ENCODE data around the gene MUC15.
"Not testable (repeated sequence)": the region's sequence is repeated elsewhere in the genome, so short reads cannot be mapped to it uniquely, and the experiment has no call there.

MUC15 gene

GRCh38 chr11:26571861-26572654 lies at the start of gene MUC15:
Gene MUC15, minus strand, starts transcription at chr11:26572263. Its CDS starts 5,169 bp downstream, at chr11:26567094.
- DNase-seq (ENCODE audit: low read depth in 2 of 2): no peak

- no peak for DNase-seq (ENCODE audit: low read depth in 2 of 2)
These were observed 49.1 kb upstream of the MUC15 start for GRCh38 chr11:26621132-26621531.

- no peak for DNase-seq (ENCODE audit: low read depth in 2 of 2)
These were observed 48.4 kb upstream of the MUC15 start for GRCh38 chr11:26620282-26621045.

GRCh38 chr11:26618441-26618840 lies 46.4 kb upstream of the MUC15 start:
- no peak for DNase-seq (ENCODE audit: low read depth in 2 of 2)

- no peak for DNase-seq (ENCODE audit: low read depth in 2 of 2)
These were observed 41.7 kb upstream of the MUC15 start for GRCh38 chr11:26613759-26614158.

- no peak for DNase-seq (ENCODE audit: low read depth in 2 of 2)
These were observed 36.6 kb upstream of the MUC15 start for GRCh38 chr11:26608507-26609146.

- no peak for DNase-seq (ENCODE audit: low read depth in 2 of 2)
These were observed 35.9 kb upstream of the MUC15 start for GRCh38 chr11:26607725-26608506.

- no peak for DNase-seq (ENCODE audit: low read depth in 2 of 2)
These were observed 27.9 kb upstream of the MUC15 start for GRCh38 chr11:26599876-26600434.

- no peak for DNase-seq (ENCODE audit: low read depth in 2 of 2)
These were observed 27.4 kb upstream of the MUC15 start for GRCh38 chr11:26599425-26599824.

- DNase-seq (ENCODE audit: low read depth in 2 of 2): no peak
These were observed 25.8 kb upstream of the MUC15 start for GRCh38 chr11:26597899-26598298.

GRCh38 chr11:26597049-26597689 lies 25.1 kb upstream of the MUC15 start:
- not testable (repeated sequence) for DNase-seq (ENCODE audit: low read depth in 2 of 2)

- not testable (repeated sequence) for DNase-seq (ENCODE audit: low read depth in 2 of 2)
These were observed 23.3 kb upstream of the MUC15 start for GRCh38 chr11:26595207-26595865.

- DNase-seq (ENCODE audit: low read depth in 2 of 2): no peak
These were observed 21.6 kb upstream of the MUC15 start for GRCh38 chr11:26593691-26594090.

GRCh38 chr11:26587073-26587472 lies 15.0 kb upstream of the MUC15 start:
- no peak for DNase-seq (ENCODE audit: low read depth in 2 of 2)

GRCh38 chr11:26584818-26585217 lies 12.8 kb upstream of the MUC15 start:
- DNase-seq (ENCODE audit: low read depth in 2 of 2): no peak

GRCh38 chr11:26583550-26583949 lies 11.5 kb upstream of the MUC15 start:
- no peak for DNase-seq (ENCODE audit: low read depth in 2 of 2)

GRCh38 chr11:26580929-26581328 lies 8.9 kb upstream of the MUC15 start:
- DNase-seq (ENCODE audit: low read depth in 2 of 2): no peak

- DNase-seq (ENCODE audit: low read depth in 2 of 2): no peak
These were observed 7.6 kb upstream of the MUC15 start for GRCh38 chr11:26579683-26580082.

GRCh38 chr11:26578998-26579661 lies 7.1 kb upstream of the MUC15 start:
- DNase-seq (ENCODE audit: low read depth in 2 of 2): no peak

GRCh38 chr11:26575946-26576345 lies 3.9 kb upstream of the MUC15 start:
- DNase-seq (ENCODE audit: low read depth in 2 of 2): no peak

Data from stimulated activated CD8-positive, alpha-beta memory T cell treated with anti-CD3 and anti-CD28 coated beads, Interleukin-15, amount 100 ng/mL, for 4 hours (primary cell).